Measurements from ENCODE around the gene CPS1. TPM values are rescaled to one million over a fixed set of nuclear protein-coding genes. Genes with fewer than 3 reads are reported as not detected.

The CPS1 gene
- total RNA-seq, 2 donors from 2014 or later, result 3.4 to 3.5 TPM

- no peak for TF ChIP-seq CTCF (IDR thresholded peaks at IDR 0.05)
- DNase-seq (ENCODE audit: low spot score) (no peak), ATAC-seq (ENCODE audit: insufficient number of reproducible peaks, low FRiP score, low read depth) (no peak)
- H3K36me3 ChIP-seq, result no peaks in the 10 kb centered on the region
- no peaks in the 10 kb centered on the region for H3K9me3 ChIP-seq
- no peak overlapping the region for H3K27ac ChIP-seq
- no peak overlapping the region for H3K4me3 ChIP-seq
- no peaks in the 10 kb centered on the region for H3K27me3 ChIP-seq (replicated peaks; ENCODE audit: insufficient read depth)
- no peaks in the 10 kb centered on the region for H3K4me1 ChIP-seq (ENCODE audit: control insufficient read depth in 1 of 2, low read depth in 2 of 2)
Measured at GRCh38 chr2:210623506-210623905, 67.1 kb downstream of the CPS1 start.

DNA sequence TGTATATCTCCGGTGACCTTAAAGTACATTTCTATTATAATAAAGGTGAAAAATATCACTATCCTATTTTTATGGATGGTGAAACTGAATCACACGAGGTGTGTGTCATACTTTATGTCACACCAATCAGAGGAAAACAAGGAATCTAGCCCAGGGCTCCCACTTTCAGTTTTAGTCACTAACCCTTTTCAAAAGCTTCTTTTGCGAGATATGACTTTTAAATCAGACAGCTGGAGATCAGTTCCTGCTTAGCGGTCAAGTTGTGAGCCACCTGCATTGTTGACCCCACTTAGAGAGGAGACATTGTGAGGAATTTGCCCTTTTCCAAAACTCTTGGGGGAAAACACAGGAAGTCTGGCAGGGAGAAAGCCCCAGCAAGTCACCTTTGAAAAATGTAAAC lies 70.5 kb downstream of the CPS1 start:
- ATAC-seq (ENCODE audit: insufficient number of reproducible peaks, low FRiP score, low read depth) (no peak), DNase-seq (ENCODE audit: low spot score) (no peak)
- Histone ChIP-seq H3K4me3 (no peak overlapping the region), H3K36me3 (no peaks in the 10 kb centered on the region), H3K4me1 (ENCODE audit: control insufficient read depth in 1 of 2, low read depth in 2 of 2) (no peaks in the 10 kb centered on the region), H3K27me3 (replicated peaks; ENCODE audit: insufficient read depth) (no peaks in the 10 kb centered on the region), H3K27ac (no peak overlapping the region), H3K9me3 (no peaks in the 10 kb centered on the region)
- TF ChIP-seq CTCF (IDR thresholded peaks at IDR 0.05), result no peak

- no peak for TF ChIP-seq CTCF (IDR thresholded peaks at IDR 0.05)
- no peaks in the 10 kb centered on the region for H3K36me3 ChIP-seq
- ATAC-seq (ENCODE audit: insufficient number of reproducible peaks, low FRiP score, low read depth), result no peak
Measured at GRCh38 chr2:210630873-210631560, 74.6 kb downstream of the CPS1 start.

GRCh38 chr2:210633699-210634098 lies 77.3 kb downstream of the CPS1 start:
- ATAC-seq (ENCODE audit: insufficient number of reproducible peaks, low FRiP score, low read depth), result no peak
- Histone ChIP-seq H3K9me3 (no peaks in the 10 kb centered on the region), H3K4me3 (no peak overlapping the region), H3K4me1 (ENCODE audit: control insufficient read depth in 1 of 2, low read depth in 2 of 2) (no peaks in the 10 kb centered on the region), H3K27me3 (replicated peaks; ENCODE audit: insufficient read depth) (no peaks in the 10 kb centered on the region), H3K36me3 (no peaks in the 10 kb centered on the region), H3K27ac (no peak overlapping the region)
- no peak for TF ChIP-seq CTCF (IDR thresholded peaks at IDR 0.05)
- no peak for DNase-seq (ENCODE audit: low spot score)

More at GRCh38 chr2:210630873-210631560, 74.6 kb downstream of the CPS1 start:
- no peaks in the 10 kb centered on the region for H3K4me1 ChIP-seq (ENCODE audit: control insufficient read depth in 1 of 2, low read depth in 2 of 2)
- no peak overlapping the region for H3K4me3 ChIP-seq
- no peaks in the 10 kb centered on the region for H3K27me3 ChIP-seq (replicated peaks; ENCODE audit: insufficient read depth)
- DNase-seq (ENCODE audit: low spot score), result no peak
- no peak overlapping the region for H3K27ac ChIP-seq
- H3K9me3 ChIP-seq, result no peaks in the 10 kb centered on the region

DNA sequence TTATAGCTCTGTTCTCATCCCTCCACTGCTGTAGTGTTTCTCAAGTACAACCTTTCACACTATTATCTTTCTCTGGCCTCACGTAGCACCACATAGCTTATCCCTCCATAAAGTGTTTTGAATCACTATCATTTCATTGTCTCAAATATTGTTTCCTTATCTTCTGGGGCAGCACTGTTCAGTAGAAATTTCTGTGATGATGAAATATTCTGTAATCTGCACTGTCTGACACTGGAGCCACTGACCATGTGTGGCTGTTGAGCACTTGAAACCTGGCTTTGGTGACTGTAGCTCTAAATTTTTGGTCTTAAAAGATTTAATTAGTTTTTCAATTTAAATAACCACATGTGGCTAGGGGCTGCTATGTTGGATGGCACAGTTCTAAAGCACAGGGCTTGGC lies 78.9 kb downstream of the CPS1 start:
- H3K27ac ChIP-seq, result no peak overlapping the region
- no peak for TF ChIP-seq CTCF (IDR thresholded peaks at IDR 0.05)

More for the DNA sequence above, 78.9 kb downstream of the CPS1 start:
- no peak overlapping the region for H3K4me3 ChIP-seq
- H3K9me3 ChIP-seq, result no peaks in the 10 kb centered on the region
- H3K27me3 ChIP-seq (replicated peaks; ENCODE audit: insufficient read depth), result no peaks in the 10 kb centered on the region
- H3K4me1 ChIP-seq (ENCODE audit: control insufficient read depth in 1 of 2, low read depth in 2 of 2), result no peaks in the 10 kb centered on the region
- ATAC-seq (ENCODE audit: insufficient number of reproducible peaks, low FRiP score, low read depth), result peak; percentile 33
- no peaks in the 10 kb centered on the region for H3K36me3 ChIP-seq
- DNase-seq (ENCODE audit: low spot score), result no peak
